Measurements from ENCODE around the gene ADAMTS15.

DNA sequence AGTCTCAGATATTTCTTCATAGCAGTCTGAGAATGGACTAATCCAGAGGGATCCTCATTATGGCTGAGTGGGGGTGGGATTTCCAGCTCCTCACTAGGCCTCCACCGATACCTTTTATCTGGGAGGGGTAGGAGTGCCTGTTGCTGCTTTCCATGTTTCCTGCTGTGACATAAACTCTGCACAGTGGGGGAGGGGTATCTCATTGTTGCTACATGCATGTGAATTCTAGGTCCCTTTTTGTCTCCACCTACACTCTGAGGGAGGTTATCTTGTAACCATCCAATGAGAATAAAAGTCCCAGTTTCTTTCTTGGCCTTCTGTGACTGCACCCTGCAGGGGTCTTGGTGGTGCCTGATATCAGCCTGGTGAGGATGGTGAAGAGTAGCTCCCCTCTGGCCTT lies 60.5 kb downstream of the ADAMTS15 start:
- TF ChIP-seq, protein P1, sequence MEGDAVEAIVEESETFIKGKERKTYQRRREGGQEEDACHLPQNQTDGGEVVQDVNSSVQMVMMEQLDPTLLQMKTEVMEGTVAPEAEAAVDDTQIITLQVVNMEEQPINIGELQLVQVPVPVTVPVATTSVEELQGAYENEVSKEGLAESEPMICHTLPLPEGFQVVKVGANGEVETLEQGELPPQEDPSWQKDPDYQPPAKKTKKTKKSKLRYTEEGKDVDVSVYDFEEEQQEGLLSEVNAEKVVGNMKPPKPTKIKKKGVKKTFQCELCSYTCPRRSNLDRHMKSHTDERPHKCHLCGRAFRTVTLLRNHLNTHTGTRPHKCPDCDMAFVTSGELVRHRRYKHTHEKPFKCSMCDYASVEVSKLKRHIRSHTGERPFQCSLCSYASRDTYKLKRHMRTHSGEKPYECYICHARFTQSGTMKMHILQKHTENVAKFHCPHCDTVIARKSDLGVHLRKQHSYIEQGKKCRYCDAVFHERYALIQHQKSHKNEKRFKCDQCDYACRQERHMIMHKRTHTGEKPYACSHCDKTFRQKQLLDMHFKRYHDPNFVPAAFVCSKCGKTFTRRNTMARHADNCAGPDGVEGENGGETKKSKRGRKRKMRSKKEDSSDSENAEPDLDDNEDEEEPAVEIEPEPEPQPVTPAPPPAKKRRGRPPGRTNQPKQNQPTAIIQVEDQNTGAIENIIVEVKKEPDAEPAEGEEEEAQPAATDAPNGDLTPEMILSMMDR (IDR thresholded peaks at IDR 0.05; ENCODE audit: extremely low read depth in 1 of 2, insufficient read depth in 1 of 2, low read depth in 1 of 2, low read length in 2 of 2): no peak
- no peak for TF ChIP-seq POLR2A (IDR thresholded peaks at IDR 0.05; ENCODE audit: low read depth, low read length)

Measured in endothelial cell of umbilical vein (primary cell).